Measurements from ENCODE around the gene HMBS. TPM values are rescaled to one million over a fixed set of nuclear protein-coding genes. Genes with fewer than 3 reads are reported as not detected.

The HMBS gene
- total RNA-seq, 3 donors from 2014 or later (not counting 1 experiment from before 2014, with no cell fraction given): 6.1 to 10.1 (median 6.7) TPM

GRCh38 chr11:119091966-119092879 is 7.5 kb downstream of the HMBS start:
- H3K27ac Mint-ChIP-seq: peak overlapping the region in 1 of 2 donors; percentile 11
- H3K36me3 ChIP-seq (ENCODE audit: control insufficient read depth, insufficient read depth, low read length): peaks cover 8% of the 10 kb centered on the region
- no peak overlapping the region for H3K4me3 ChIP-seq (ENCODE audit: low read length)
- H3K9me3 ChIP-seq (ENCODE audit: control insufficient read depth, insufficient read depth, low read length): no peaks in the 10 kb centered on the region
- ATAC-seq (no peak), DNase-seq (no peak)
- H3K27me3 Mint-ChIP-seq (ENCODE audit: low read depth in 2 of 2): no peaks in the 10 kb centered on the region
- TF ChIP-seq CTCF (IDR thresholded peaks at IDR 0.05): no peak
- no peaks in the 10 kb centered on the region for H3K27me3 ChIP-seq (ENCODE audit: control insufficient read depth, insufficient read depth, low read length)
- no peak overlapping the region for H3K4me3 Mint-ChIP-seq
- peaks cover 7% of the 10 kb centered on the region for H3K36me3 Mint-ChIP-seq
- peaks cover 39% of the 10 kb centered on the region for H3K4me1 ChIP-seq (ENCODE audit: control insufficient read depth, insufficient read depth, low read length)
- WGBS (ENCODE audit: insufficient coverage): 88% methylated on average over 13 of the region's 13 CpGs
- intact Hi-C loops (cut with micrococcal nuclease): no loop called here
- H3K9me3 Mint-ChIP-seq: no peaks in the 10 kb centered on the region
- peaks cover 28 to 35% of the 10 kb centered on the region in 2 donors for H3K4me1 Mint-ChIP-seq
- no peak overlapping the region for H3K27ac ChIP-seq (ENCODE audit: low read length)

GRCh38 chr11:119092880-119093842 is 8.5 kb downstream of the HMBS start:
- peaks cover 17% of the 10 kb centered on the region for H3K36me3 ChIP-seq (ENCODE audit: control insufficient read depth, insufficient read depth, low read length)
- 73% methylated on average over 12 of the region's 12 CpGs for WGBS (ENCODE audit: insufficient coverage)
- ATAC-seq (no peak), DNase-seq (no peak)
- Mint-ChIP-seq H3K4me1 (peaks cover 28 to 35% of the 10 kb centered on the region in 2 donors), H3K27ac (peak overlapping the region; percentile 95 to 96), H3K27me3 (ENCODE audit: low read depth in 2 of 2) (no peaks in the 10 kb centered on the region), H3K36me3 (peaks cover 7% of the 10 kb centered on the region), H3K9me3 (no peaks in the 10 kb centered on the region), H3K4me3 (peak overlapping the region; percentile 91)
- no peak for TF ChIP-seq CTCF (IDR thresholded peaks at IDR 0.05)
- H3K27me3 ChIP-seq (ENCODE audit: control insufficient read depth, insufficient read depth, low read length): no peaks in the 10 kb centered on the region
- peak overlapping the region; percentile 70 for H3K4me3 ChIP-seq (ENCODE audit: low read length)
- H3K9me3 ChIP-seq (ENCODE audit: control insufficient read depth, insufficient read depth, low read length): no peaks in the 10 kb centered on the region
- H3K4me1 ChIP-seq (ENCODE audit: control insufficient read depth, insufficient read depth, low read length): peaks cover 31% of the 10 kb centered on the region
- H3K27ac ChIP-seq (ENCODE audit: low read length): peak overlapping the region; percentile 84
- intact Hi-C loops (cut with micrococcal nuclease): no loop called here

- H3K9me3 Mint-ChIP-seq: no peaks in the 10 kb centered on the region
- DNase-seq (peak; percentile 63), ATAC-seq (peak; percentile 16 to 39 (median 18))
- H3K4me3 Mint-ChIP-seq: peak overlapping the region; percentile 91
- peaks cover 7% of the 10 kb centered on the region for H3K36me3 Mint-ChIP-seq
- peak overlapping the region; percentile 95 to 96 for H3K27ac Mint-ChIP-seq
- Histone ChIP-seq H3K27me3 (ENCODE audit: control insufficient read depth, insufficient read depth, low read length) (no peaks in the 10 kb centered on the region), H3K9me3 (ENCODE audit: control insufficient read depth, insufficient read depth, low read length) (no peaks in the 10 kb centered on the region), H3K4me1 (ENCODE audit: control insufficient read depth, insufficient read depth, low read length) (peaks cover 31% of the 10 kb centered on the region), H3K36me3 (ENCODE audit: control insufficient read depth, insufficient read depth, low read length) (peaks cover 19% of the 10 kb centered on the region), H3K4me3 (ENCODE audit: low read length) (peak overlapping the region; percentile 70), H3K27ac (ENCODE audit: low read length) (peak overlapping the region; percentile 84)
- intact Hi-C loops (cut with micrococcal nuclease): loop anchor here (1.0 to 2.0 kb wide), 4 partner anchors 8 to 165 kb away; partner anchors contain the start of genes SLC37A4 and VPS11
- no peaks in the 10 kb centered on the region for H3K27me3 Mint-ChIP-seq (ENCODE audit: low read depth in 2 of 2)
- WGBS (ENCODE audit: insufficient coverage): under 1% methylated on average over 81 of the region's 81 CpGs
- no peak for TF ChIP-seq CTCF (IDR thresholded peaks at IDR 0.05)
- H3K4me1 Mint-ChIP-seq: peaks cover 28 to 35% of the 10 kb centered on the region in 2 donors
These were observed 9.5 kb downstream of the HMBS start for GRCh38 chr11:119093942-119094815.
